WTC11 (cell line): Measurements from ENCODE around the gene PLXND1.

Experiments
- CTCF ChIP-seq: fragments of 200-600 bp; IDR thresholded peaks from 2 replicates; pipeline ENCODE4 v1.8.0; 2022; ENCODE audit warnings: antibody characterized with exemption
- ELF4 ChIP-seq: sonication (generic); formaldehyde crosslinking; IDR thresholded peaks from 2 replicates; pipeline ENCODE4 v1.8.1; 2022; ENCODE audit warnings: low read depth, mild to moderate bottlenecking, moderate library complexity, missing genetic modification reagents
- ESRRA ChIP-seq: sonication (generic); formaldehyde crosslinking; IDR thresholded peaks from 2 replicates; pipeline ENCODE4 v1.8.1; 2022; ENCODE audit warnings: mild to moderate bottlenecking, missing genetic modification reagents, borderline replicate concordance
- FOXK1 ChIP-seq: sonication (generic); formaldehyde crosslinking; IDR thresholded peaks from 2 replicates; pipeline ENCODE4 v1.8.0; 2022; ENCODE audit warnings: mild to moderate bottlenecking, moderate library complexity, missing genetic modification reagents
- MAX ChIP-seq: sonication (generic); formaldehyde crosslinking; IDR thresholded peaks from 2 replicates; pipeline ENCODE4 v1.8.0; 2022; ENCODE audit warnings: mild to moderate bottlenecking, missing genetic modification reagents
- NFE2L1 ChIP-seq: sonication (generic); formaldehyde crosslinking; IDR thresholded peaks from 2 replicates; pipeline ENCODE4 v1.8.1; 2023; ENCODE audit warnings: missing genetic modification reagents
- SP1 ChIP-seq: sonication (generic); formaldehyde crosslinking; conservative IDR thresholded peaks from 2 replicates; pipeline ENCODE4 v1.8.1; 2022; ENCODE audit warnings: missing genetic modification reagents
- USF1 ChIP-seq: sonication (generic); formaldehyde crosslinking; IDR thresholded peaks from 2 replicates; pipeline ENCODE4 v1.8.0; 2022; ENCODE audit warnings: mild to moderate bottlenecking, missing genetic modification reagents
- ZBTB43 ChIP-seq: sonication (generic); formaldehyde crosslinking; IDR thresholded peaks from 2 replicates; pipeline ENCODE4 v1.8.1; 2023; ENCODE audit warnings: mild to moderate bottlenecking, missing genetic modification reagents
- ZNF219 ChIP-seq: sonication (generic); formaldehyde crosslinking; IDR thresholded peaks from 2 replicates; pipeline ENCODE4 v1.8.0; 2023; ENCODE audit warnings: missing genetic modification reagents, mild to moderate bottlenecking, borderline replicate concordance
- ZNF512 ChIP-seq: sonication (generic); formaldehyde crosslinking; IDR thresholded peaks from 2 replicates; pipeline ENCODE4 v1.8.1; 2022; ENCODE audit warnings: missing genetic modification reagents, borderline replicate concordance

GRCh38 chr3:129505341-129505740, 101.1 kb downstream of the PLXND1 start:
- TF ChIP-seq MAX (CRISPR knock-in tag) (no peak), ESRRA (no peak), CTCF (no peak), ZNF512 (CRISPR knock-in tag) (no peak), NFE2L1 (CRISPR knock-in tag) (no peak), ZNF219 (CRISPR knock-in tag) (no peak), SP1 (no peak), USF1 (CRISPR knock-in tag) (no peak), ELF4 (CRISPR knock-in tag) (no peak), FOXK1 (no peak), ZBTB43 (CRISPR knock-in tag) (no peak)
